HG02763 (cell line): Measurements from ENCODE around the gene BTBD7.
"Not testable (repeated sequence)": the region's sequence is repeated elsewhere in the genome, so short reads cannot be mapped to it uniquely, and the experiment has no call there.

ENCODE experiments used
- ATAC-seq: cut with Tn5 transposase; IDR thresholded peaks from one replicate; pipeline ENCODE4 v1.9.1; 2021; ENCODE audit warnings: mild to moderate bottlenecking, moderate library complexity; ENCODE audit not compliant: unreplicated experiment

BTBD7 gene, protein sequence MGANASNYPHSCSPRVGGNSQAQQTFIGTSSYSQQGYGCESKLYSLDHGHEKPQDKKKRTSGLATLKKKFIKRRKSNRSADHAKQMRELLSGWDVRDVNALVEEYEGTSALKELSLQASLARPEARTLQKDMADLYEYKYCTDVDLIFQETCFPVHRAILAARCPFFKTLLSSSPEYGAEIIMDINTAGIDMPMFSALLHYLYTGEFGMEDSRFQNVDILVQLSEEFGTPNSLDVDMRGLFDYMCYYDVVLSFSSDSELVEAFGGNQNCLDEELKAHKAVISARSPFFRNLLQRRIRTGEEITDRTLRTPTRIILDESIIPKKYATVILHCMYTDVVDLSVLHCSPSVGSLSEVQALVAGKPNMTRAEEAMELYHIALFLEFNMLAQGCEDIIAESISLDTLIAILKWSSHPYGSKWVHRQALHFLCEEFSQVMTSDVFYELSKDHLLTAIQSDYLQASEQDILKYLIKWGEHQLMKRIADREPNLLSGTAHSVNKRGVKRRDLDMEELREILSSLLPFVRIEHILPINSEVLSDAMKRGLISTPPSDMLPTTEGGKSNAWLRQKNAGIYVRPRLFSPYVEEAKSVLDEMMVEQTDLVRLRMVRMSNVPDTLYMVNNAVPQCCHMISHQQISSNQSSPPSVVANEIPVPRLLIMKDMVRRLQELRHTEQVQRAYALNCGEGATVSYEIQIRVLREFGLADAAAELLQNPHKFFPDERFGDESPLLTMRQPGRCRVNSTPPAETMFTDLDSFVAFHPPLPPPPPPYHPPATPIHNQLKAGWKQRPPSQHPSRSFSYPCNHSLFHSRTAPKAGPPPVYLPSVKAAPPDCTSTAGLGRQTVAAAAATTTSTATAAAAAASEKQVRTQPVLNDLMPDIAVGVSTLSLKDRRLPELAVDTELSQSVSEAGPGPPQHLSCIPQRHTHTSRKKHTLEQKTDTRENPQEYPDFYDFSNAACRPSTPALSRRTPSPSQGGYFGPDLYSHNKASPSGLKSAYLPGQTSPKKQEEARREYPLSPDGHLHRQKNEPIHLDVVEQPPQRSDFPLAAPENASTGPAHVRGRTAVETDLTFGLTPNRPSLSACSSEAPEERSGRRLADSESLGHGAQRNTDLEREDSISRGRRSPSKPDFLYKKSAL

GRCh38 chr14:93332853-93333630 lies at the start of gene BTBD7:
BTBD7 (minus strand) TSS chr14:93333036; CDS start chr14:93296051, 36,985 bp downstream.
- ATAC-seq: peak; percentile 84

DNA sequence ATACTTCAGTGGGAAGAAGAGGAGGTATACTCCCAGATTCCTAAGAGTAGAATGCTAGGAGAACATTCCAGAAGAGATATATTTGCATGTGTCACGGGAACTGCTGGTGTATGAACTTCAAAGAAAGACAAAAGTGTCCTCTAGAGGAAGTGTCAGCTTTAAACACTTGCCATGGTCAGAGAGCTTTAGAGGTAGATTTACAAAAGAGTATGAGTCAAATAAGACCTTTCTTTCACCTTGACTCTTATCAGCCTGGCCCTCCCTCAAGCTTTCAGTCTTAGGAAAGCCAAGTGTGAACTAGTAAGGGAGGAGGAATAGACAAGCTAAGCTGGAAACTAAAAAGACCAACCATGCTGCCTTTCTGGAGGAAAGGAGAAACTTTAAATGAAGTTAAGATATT lies 48.8 kb upstream of the BTBD7 start:
- no peak for ATAC-seq

GRCh38 chr14:93379831-93380230 lies 47.0 kb upstream of the BTBD7 start:
- ATAC-seq: no peak

DNA sequence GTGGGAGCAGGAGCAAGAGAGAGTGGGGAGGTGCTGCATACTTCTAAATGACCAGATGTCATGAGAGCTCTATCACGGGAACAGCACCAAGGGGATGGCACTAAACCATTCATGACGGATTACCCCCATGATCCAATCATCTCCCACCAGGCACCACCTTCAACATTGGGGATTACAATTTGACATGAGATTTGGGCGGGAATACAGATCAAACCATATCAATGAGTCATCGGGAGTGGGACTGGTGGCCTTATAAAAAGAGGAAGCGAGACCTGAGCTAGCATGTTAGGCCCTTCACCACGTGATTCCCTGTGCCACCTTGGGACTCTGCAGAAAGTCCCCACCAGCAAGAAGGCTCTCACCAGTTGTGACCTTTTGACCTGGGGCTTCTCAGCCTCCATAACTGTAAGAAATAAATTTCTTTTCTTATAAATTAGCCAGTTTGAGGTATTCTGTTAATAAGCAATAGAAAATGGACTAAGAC lies 42.9 kb upstream of the BTBD7 start:
- peak; percentile 96 for ATAC-seq

- peak; percentile 86 for ATAC-seq
Observed at GRCh38 chr14:93369713-93370266, 37.0 kb upstream of the BTBD7 start.

- ATAC-seq: peak; percentile 26
Observed at GRCh38 chr14:93368996-93369712, 36.3 kb upstream of the BTBD7 start.

- ATAC-seq: not testable (repeated sequence)
Observed at GRCh38 chr14:93354873-93355272, 22.0 kb upstream of the BTBD7 start.

DNA sequence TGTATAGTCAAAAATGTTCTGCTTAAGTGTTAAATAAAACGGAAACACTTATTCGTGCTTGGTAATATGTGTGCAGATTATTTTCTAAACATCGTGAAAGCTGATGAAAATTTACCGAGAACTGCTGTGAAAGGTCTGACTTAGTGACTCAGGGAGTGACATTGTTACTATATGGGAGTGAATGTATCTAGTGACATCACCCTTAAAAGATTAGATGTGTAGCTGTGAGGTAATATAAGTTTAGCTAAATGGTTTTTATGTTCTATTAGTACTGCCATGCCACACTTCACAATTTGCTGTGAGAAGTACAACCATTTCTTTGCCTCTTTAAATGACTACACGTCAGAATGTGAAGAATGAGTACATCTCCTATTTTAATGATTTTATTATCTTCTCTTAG lies 15.5 kb upstream of the BTBD7 start:
- no peak for ATAC-seq

DNA sequence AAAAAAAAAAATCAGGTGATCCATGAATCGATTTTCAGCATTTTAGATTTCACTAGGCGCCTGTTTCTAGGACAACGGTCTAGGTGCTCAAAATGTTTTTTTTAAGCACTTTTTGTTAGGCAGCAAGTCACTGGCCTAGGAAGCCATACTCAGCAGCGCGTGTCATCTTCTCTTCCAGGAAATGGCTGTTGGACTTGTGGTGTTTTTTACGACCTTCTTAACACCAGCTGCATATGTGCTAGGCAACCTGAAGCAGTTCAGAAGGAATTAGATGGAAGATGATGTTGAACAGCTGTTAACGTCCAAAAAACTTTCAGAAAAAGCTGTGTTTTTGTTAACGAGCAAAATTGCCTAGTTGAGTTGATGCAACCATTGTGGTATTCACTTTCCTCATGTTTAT lies 15.0 kb upstream of the BTBD7 start:
- ATAC-seq: no peak

GRCh38 chr14:93346926-93347721 lies 14.3 kb upstream of the BTBD7 start, which contains the start of gene COX8C:
COX8C (plus strand) TSS chr14:93347182; CDS start chr14:93347269, 87 bp downstream.
- ATAC-seq: no peak

DNA sequence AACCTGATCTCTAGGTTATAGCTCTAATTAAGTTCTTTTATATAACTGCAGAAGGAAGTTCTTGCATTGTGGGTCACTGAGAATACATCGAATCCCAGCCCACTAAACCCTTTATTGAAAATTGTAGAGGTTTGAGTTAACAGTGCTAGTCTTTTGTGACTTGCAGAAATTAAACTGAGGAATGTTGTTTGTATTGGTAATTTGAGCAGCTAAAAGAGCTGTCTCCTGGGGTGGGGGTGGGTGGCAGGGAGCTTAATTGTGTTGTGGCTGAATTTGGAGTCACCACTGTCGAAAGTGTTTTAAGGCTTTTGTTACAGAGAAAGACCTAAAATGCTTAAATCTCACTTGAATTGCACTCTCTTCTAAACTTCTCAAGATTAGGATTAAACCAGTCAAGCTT lies 11.0 kb upstream of the BTBD7 start:
- ATAC-seq: no peak

DNA sequence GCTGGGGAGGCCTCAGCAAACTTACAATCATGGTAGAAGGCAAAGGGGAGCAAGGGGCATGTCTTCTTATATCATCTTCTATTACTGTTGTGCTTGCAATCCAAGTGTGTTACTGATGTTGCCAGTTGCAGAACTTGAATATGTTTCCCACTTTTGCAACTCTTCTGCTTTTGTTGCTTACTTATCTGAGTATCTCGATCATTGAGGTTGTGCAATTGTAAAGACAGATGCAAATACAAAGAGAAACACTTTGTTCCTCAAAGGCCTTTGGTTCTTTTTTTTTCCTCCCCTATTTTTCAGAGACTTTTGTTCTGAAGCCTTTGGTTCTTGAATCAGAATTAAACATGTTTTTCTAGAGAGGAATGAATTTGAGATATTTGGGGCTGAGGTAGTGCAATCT lies 10.4 kb upstream of the BTBD7 start:
- ATAC-seq: no peak

DNA sequence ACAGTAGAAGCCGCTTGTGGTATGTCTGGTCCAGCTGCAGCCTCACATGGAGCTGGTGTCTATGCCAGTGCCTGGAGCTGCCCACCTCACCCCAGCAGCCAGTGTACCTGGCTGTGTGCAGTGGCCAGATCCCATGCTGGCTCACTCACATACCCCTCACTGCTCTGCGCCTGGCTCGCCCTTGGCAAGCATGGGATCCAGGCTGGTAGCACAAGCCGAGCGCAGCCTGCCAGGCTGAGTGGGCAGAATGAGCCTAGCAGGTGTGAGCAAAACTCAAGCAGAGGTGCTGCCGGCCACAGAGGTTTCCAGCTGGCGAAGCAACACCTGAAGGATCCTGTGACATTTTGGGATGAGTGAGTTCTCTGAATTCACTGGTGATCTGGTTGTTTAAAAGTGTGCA lies 5.0 kb upstream of the BTBD7 start:
- ATAC-seq: no peak

DNA sequence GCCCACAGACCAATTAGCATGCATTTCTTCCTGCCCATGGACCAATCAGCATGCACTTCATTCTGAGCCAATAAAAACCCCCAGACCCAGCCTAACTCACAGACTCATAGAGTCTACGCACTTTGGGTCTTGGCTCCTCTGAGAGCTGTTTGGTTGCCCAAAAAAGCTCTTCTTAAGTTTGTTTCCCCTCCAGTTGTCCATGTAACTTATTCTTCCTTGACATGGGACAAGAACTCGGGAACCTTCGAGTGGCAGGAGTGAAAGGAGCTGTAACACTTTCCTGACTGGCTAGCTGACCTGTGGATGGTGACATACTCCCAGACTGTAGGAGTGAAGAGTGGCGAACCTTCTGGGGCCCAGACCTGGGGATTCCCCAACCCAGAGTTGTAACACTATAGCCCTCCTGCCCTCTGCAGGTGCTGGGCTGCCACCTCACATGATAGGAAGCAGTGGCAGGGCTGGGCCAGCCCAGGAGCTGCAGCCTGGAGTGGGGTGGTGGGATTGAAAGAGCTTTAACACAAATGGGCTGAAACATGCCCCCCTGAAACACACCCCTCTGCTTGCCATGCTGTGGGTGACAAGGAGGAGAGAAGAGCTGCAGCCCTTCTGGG lies 4.4 kb upstream of the BTBD7 start:
- ATAC-seq: no peak

GRCh38 chr14:93333631-93334103 lies 831 bp upstream of the BTBD7 start:
- ATAC-seq: no peak

- peak; percentile 54 for ATAC-seq
Observed at GRCh38 chr14:93332397-93332852, 411 bp downstream of the BTBD7 start.

DNA sequence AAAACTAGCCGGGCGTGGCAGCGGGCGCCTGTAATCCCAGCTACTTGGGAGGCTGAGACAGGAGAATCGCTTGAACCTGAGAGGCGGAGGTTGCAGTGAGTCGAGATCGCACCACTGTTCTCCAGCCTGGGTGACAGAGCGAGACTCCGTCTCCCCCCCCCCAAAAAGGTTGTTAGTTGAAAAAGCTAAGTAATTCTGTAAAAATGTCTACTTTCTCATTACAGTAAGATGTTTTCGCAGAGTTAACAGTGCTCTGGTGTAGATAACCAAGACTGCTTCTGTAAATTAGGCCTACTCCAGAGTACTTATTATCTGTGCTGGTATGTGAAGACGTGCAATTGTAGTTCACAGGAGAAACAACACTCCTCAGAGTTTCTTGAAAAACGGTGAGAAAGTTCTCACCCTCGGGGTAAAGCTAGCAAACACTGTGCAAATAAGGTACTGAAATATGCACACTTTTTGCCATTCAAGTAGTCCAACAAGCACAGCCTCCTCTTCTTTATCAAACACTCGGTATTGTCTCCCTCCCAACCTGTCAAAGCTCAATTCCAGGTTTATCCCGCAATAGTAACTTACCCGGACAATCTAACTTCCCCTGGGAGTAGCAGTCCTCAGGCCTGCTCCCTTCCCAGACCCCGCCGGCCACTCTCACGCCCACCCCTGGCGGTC lies 974 bp downstream of the BTBD7 start:
- no peak for ATAC-seq
